ENCODE data around the gene ITPKB. TPM values are rescaled to one million over a fixed set of nuclear protein-coding genes. Genes with fewer than 3 reads are reported as not detected.

The ITPKB gene
- 1.2 and 1.4 TPM in 2 replicates for total RNA-seq

GRCh38 chr1:226738995-226739695, at the start of gene ITPKB:
Gene ITPKB (minus strand): TSS chr1:226739282. CDS start chr1:226737458, 1,824 bp downstream.

Other genes starting within 250 kb of the ITPKB start
- not detected in 2 replicates for gene STUM, start 190.5 kb downstream of the ITPKB start, total RNA-seq
- gene PSEN2, start 131.3 kb upstream of the ITPKB start, total RNA-seq, result 15.6 and 24.8 TPM in 2 replicates
- gene COQ8A, start 201.0 kb upstream of the ITPKB start, total RNA-seq, result 6.2 and 7.2 TPM in 2 replicates

Data from myometrial cell (primary cell).